HG03342 (cell line): ENCODE measurements around the gene HPSE2.

ENCODE experiments used
- ATAC-seq: cut with Tn5 transposase; IDR thresholded peaks from one replicate; pipeline ENCODE4 v1.9.1; 2021; ENCODE audit warnings: mild to moderate bottlenecking, moderate library complexity; ENCODE audit not compliant: unreplicated experiment

The HPSE2 gene

GRCh38 chr10:98858525-98858924 is 377.1 kb downstream of the HPSE2 start:
- no peak for ATAC-seq

GRCh38 chr10:98855403-98856189 is 380.1 kb downstream of the HPSE2 start:
- ATAC-seq = peak; percentile 63

GRCh38 chr10:98852686-98853085 is 383.0 kb downstream of the HPSE2 start:
- ATAC-seq = no peak

GRCh38 chr10:98848361-98848760 is 387.3 kb downstream of the HPSE2 start:
- ATAC-seq = no peak

- no peak for ATAC-seq
Observed at GRCh38 chr10:98846787-98847186, 388.9 kb downstream of the HPSE2 start.

GRCh38 chr10:98833542-98833941 is 402.1 kb downstream of the HPSE2 start:
- no peak for ATAC-seq

- no peak for ATAC-seq
Observed at GRCh38 chr10:98832738-98833137, 402.9 kb downstream of the HPSE2 start.

GRCh38 chr10:98832196-98832595 is 403.5 kb downstream of the HPSE2 start:
- no peak for ATAC-seq

- ATAC-seq = no peak
Observed at GRCh38 chr10:98831391-98831790, 404.3 kb downstream of the HPSE2 start.

GRCh38 chr10:98825741-98826140 is 409.9 kb downstream of the HPSE2 start:
- no peak for ATAC-seq

- ATAC-seq = no peak
Observed at GRCh38 chr10:98817396-98817795, 418.3 kb downstream of the HPSE2 start.

GRCh38 chr10:98815039-98815885 is 420.4 kb downstream of the HPSE2 start:
- ATAC-seq = no peak

- no peak for ATAC-seq
Observed at GRCh38 chr10:98814470-98814869, 421.2 kb downstream of the HPSE2 start.

- no peak for ATAC-seq
Observed at GRCh38 chr10:98808282-98808892, 427.3 kb downstream of the HPSE2 start.

- ATAC-seq = no peak
Observed at GRCh38 chr10:98800263-98800662, 435.4 kb downstream of the HPSE2 start.

- ATAC-seq = no peak
Observed at GRCh38 chr10:98795467-98795866, 440.2 kb downstream of the HPSE2 start.

- ATAC-seq = no peak
Observed at GRCh38 chr10:98790817-98791216, 444.8 kb downstream of the HPSE2 start.

- ATAC-seq = no peak
Observed at GRCh38 chr10:98778277-98778759, 457.3 kb downstream of the HPSE2 start.

- no peak for ATAC-seq
Observed at GRCh38 chr10:98758463-98758862, 477.2 kb downstream of the HPSE2 start.

- no peak for ATAC-seq
Observed at GRCh38 chr10:98748298-98748697, 487.4 kb downstream of the HPSE2 start.

GRCh38 chr10:98745645-98746044 is 490.0 kb downstream of the HPSE2 start:
- ATAC-seq = no peak
